ENCODE data around the gene RAB38.

The RAB38 gene

DNA sequence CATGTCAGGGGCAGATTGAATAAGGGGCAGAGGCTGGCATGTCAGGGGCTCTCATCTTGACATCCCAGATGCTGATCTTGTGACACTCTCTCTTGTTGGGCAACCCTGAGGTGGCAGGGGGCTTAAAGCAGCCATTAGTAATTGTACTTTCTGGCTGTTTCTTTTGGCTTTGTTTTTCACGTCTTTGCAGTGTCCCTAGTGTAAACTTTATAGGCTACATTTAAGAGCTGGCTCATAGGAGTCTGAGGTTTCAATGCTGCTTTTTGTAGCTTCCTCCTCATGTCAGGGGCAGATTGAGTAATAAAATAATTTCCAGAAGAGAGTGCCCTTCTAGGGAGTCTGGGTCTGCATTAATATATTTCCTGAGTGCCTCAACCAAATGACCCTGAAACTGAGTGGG is 86.1 kb downstream of the RAB38 start:
- H3K4me3 ChIP-seq: no peak overlapping the region
- H3K4me2 ChIP-seq: no peak overlapping the region

DNA sequence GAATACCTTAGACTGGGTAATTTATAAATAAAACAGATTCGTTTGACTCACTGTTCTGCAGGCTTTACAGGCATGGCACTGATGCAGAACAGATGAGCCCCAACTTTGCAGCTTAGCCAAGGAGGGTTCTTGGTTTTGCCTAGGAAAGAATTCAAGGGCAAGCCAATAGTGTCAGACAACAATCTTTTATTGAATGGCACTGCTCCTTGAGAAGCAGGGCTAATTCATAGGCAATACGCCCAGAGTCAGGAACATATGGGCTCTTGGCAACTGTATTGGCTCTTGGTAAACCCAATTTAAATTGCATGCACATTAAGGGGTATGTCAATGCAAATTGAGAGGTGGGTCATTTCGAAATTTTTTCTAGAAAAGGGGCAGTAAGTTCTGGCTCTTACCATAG is 87.9 kb downstream of the RAB38 start:
- Histone ChIP-seq H3K4me3 (no peak overlapping the region), H3K27ac (no peak overlapping the region)
- TF ChIP-seq Cebpa-rat (IDR thresholded peaks at IDR 0.05): no peak

More for the DNA sequence above, 86.1 kb downstream of the RAB38 start:
- TF ChIP-seq Cebpa-rat (IDR thresholded peaks at IDR 0.05): no peak
- Histone ChIP-seq H3K9ac (no peak overlapping the region), H4K20me1 (no peaks in the 10 kb centered on the region), H3K36me3 (no peaks in the 10 kb centered on the region), H3K4me1 (no peaks in the 10 kb centered on the region), H3K27ac (no peak overlapping the region), H3K9me3 (no peaks in the 10 kb centered on the region), H3K27me3 (no peaks in the 10 kb centered on the region)

DNA sequence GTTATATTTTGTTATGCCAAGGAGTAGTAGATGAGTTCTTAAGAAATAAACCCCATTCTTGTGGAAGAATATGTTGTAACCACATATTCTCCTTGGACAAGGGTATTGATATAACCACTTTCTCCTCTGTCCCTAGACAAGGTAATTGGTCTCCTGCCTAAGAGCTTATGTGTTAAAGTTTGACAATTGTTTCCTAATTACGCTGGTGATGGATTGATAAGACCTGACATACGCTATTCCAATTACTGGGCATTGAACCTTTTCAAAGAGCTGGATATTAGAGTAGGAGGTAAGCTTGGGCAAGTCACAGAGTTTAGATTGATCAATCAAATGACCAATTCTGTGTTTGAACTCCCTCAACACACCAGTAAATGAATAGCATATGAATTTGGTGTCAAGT is 88.9 kb downstream of the RAB38 start:
- Histone ChIP-seq H3K27ac (no peak overlapping the region), H3K4me3 (no peak overlapping the region), H3K27me3 (no peaks in the 10 kb centered on the region), H3K9me3 (no peaks in the 10 kb centered on the region), H3K36me3 (no peaks in the 10 kb centered on the region), H3K9ac (no peak overlapping the region), H4K20me1 (no peaks in the 10 kb centered on the region), H3K4me2 (no peak overlapping the region), H3K4me1 (no peaks in the 10 kb centered on the region)
- TF ChIP-seq Cebpa-rat (IDR thresholded peaks at IDR 0.05): no peak

More for the DNA sequence above, 87.9 kb downstream of the RAB38 start:
- Histone ChIP-seq H3K27me3 (no peaks in the 10 kb centered on the region), H3K4me2 (no peak overlapping the region), H3K36me3 (no peaks in the 10 kb centered on the region), H3K9me3 (no peaks in the 10 kb centered on the region), H3K4me1 (no peaks in the 10 kb centered on the region), H3K9ac (no peak overlapping the region), H4K20me1 (no peaks in the 10 kb centered on the region)

DNA sequence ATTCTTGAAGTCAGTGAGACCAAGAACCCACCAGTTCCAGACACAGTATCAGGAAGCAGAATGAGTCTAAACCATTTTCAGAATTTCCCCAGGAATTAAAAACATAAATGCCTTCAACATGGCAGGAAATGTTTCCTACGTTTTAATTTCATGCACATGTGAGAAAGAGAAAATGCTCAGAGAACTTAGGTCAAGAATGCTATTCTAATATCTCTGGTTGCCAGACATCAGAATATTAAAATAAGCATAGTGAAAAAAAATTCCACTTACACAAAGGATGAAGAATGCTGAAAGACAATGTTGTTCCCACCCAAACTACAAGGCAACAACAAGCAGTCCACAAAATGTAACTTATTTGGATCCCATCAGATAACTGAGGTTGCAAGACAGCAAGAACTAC is 104.8 kb downstream of the RAB38 start:
- no peak overlapping the region for H3K4me3 ChIP-seq
- H3K4me1 ChIP-seq: no peaks in the 10 kb centered on the region
- no peaks in the 10 kb centered on the region for H3K36me3 ChIP-seq
- H3K27me3 ChIP-seq: no peaks in the 10 kb centered on the region
- H3K9ac ChIP-seq: no peak overlapping the region
- H3K27ac ChIP-seq: no peak overlapping the region
- peaks cover 8% of the 10 kb centered on the region for H3K9me3 ChIP-seq
- H3K4me2 ChIP-seq: no peak overlapping the region
- TF ChIP-seq Cebpa-rat (IDR thresholded peaks at IDR 0.05): no peak
- no peaks in the 10 kb centered on the region for H4K20me1 ChIP-seq

DNA sequence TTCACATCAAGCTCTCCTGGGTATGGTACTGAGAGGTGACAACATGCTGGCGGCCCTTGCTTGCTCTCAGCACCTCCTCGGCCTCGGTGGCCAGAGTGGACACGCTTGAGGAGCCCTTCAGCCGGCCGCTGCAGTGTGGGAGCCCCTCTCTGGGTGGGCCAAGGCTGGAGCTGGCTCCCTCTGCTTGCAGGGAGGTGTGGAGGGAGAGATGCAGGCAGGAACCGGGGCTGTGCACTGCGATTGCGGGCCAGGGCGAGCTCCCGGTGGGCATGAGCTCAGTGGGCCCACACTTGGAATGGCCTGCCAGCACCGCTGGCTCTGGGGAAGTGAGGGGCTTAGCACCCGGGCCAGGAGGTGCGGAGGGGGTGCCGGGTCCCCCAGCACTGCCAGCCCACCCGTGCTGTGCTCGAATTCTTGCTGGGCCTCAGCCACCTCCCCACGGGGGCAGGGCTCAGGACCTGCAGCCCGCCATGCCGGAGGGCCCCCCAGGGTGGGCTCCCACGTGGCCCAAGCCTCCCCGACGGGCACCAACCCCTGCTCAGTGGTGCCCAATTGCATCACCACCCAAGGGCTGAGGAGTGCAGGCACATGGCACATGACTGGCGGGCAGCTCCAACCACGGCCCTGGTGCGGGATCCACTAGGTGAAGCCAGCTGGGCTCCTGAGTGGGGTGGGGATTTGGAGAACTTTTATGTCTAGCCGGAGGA is 106.2 kb downstream of the RAB38 start:
- H3K4me1 ChIP-seq: no peaks in the 10 kb centered on the region
- H3K9me3 ChIP-seq: peaks cover 8% of the 10 kb centered on the region

DNA sequence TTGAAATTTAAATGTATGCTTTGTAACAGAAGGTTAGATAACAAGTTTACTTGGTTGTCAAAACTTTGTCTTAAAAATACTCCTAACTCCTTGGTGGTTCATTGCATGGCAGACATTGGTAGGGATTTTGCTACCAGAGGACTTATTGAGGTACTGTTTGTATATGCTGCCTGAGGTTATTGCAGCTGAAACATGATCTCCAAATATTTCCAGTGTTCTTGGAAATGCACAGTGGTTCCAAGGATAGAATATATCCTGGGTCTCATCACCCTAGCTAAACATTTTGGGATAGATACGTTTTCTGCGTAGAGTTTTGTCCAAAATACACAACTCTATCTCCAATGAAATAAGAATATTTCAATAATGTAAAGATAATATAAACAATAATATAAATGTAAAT is 109.2 kb downstream of the RAB38 start:
- peaks cover 8% of the 10 kb centered on the region for H3K9me3 ChIP-seq
- TF ChIP-seq Cebpa-rat (IDR thresholded peaks at IDR 0.05): no peak
- no peaks in the 10 kb centered on the region for H3K36me3 ChIP-seq

More for the DNA sequence above, 106.2 kb downstream of the RAB38 start:
- no peak overlapping the region for H3K4me2 ChIP-seq
- no peak overlapping the region for H3K4me3 ChIP-seq
- no peaks in the 10 kb centered on the region for H4K20me1 ChIP-seq
- TF ChIP-seq Cebpa-rat (IDR thresholded peaks at IDR 0.05): no peak
- H3K9ac ChIP-seq: no peak overlapping the region
- no peaks in the 10 kb centered on the region for H3K27me3 ChIP-seq
- H3K27ac ChIP-seq: no peak overlapping the region
- no peaks in the 10 kb centered on the region for H3K36me3 ChIP-seq

DNA sequence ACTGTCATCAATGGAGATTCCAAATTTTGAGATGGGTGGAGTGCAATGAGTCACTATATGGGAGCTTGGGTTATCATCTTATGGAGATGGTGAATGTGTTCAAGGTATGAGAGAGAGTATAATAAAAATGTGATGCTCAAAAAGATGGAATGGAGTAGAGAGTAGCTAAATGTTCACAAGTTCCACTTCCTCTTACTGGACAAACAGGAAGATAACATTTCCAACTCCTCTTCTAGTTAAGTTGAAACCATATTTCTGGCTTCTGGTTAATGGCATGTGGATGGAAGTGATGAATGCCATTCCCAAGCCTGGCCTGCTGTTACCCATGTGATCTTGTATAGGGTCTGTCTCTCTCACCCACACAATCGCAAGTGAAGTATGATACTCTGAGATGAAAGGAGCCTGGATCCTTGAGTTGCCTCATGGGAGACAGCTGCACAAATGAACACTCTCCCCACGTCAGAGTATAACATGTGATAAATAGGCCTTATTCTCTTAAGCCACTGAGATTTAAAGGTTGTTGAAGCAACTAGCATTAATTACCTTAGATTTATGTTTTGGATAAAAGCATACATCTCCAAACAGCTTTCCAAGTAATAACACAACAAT is 111.0 kb downstream of the RAB38 start:
- no peak overlapping the region for H3K4me3 ChIP-seq
- peaks cover 6% of the 10 kb centered on the region for H3K9me3 ChIP-seq
- no peaks in the 10 kb centered on the region for H3K36me3 ChIP-seq
- no peak overlapping the region for H3K4me2 ChIP-seq
- H3K27ac ChIP-seq: no peak overlapping the region
- H3K9ac ChIP-seq: no peak overlapping the region
- no peak for TF ChIP-seq Cebpa-rat (IDR thresholded peaks at IDR 0.05)
- no peaks in the 10 kb centered on the region for H4K20me1 ChIP-seq
- H3K4me1 ChIP-seq: no peaks in the 10 kb centered on the region
- H3K27me3 ChIP-seq: no peaks in the 10 kb centered on the region

More for the DNA sequence above, 109.2 kb downstream of the RAB38 start:
- Histone ChIP-seq H3K4me3 (no peak overlapping the region), H3K4me2 (no peak overlapping the region), H3K9ac (no peak overlapping the region), H3K4me1 (no peaks in the 10 kb centered on the region), H4K20me1 (no peaks in the 10 kb centered on the region), H3K27me3 (no peaks in the 10 kb centered on the region), H3K27ac (no peak overlapping the region)
